IMR-90 (cell line): ENCODE measurements around the gene ABCF3. TPM values are rescaled to one million over a fixed set of nuclear protein-coding genes. Genes with fewer than 3 reads are reported as not detected.

ENCODE experiments used
- ATAC-seq: fragments of 200-7000 bp; cut with Tn5 transposase; 2 replicates; pipeline ENCODE4 v1.9.1; 2020; ENCODE audit warnings: low read depth, mild to moderate bottlenecking, moderate library complexity
- BruUV-seq: library from RNA; stranded (reverse); fragments of 400-500 nt; replicated peaks from 2 replicates; lab custom pipeline; 2021; lab: Mats Ljungman, UMichigan
- CTCF ChIA-PET: fragments of 300-600 bp; formaldehyde crosslinking; extraction: SDS; loops from one replicate; lab custom pipeline; 2021; ENCODE audit warnings: antibody characterized with exemption; lab: Yijun Ruan, JAX
- POLR2A ChIA-PET: fragments of 300-600 bp; sonication (Branson Sonifier 250); formaldehyde crosslinking; loops from one replicate; lab custom pipeline; 2022; ENCODE audit warnings: antibody characterized with exemption; ENCODE audit not compliant: unreplicated experiment; lab: Charles Lee
- DNase-seq: peaks from one replicate; pipeline ENCODE4 v3.0.0; 2013
- H2AFZ ChIP-seq: replicated peaks from 2 replicates; pipeline ENCODE3; 2013; ENCODE audit warnings: low read length, mild to moderate bottlenecking; ENCODE audit not compliant: poor library complexity
- H2AK5ac ChIP-seq: 2 replicates; pipeline ENCODE4 v1.6.1; 2013; ENCODE audit warnings: low read depth, low read length, inconsistent platforms
- H2AK9ac ChIP-seq: replicated peaks from 2 replicates; pipeline ENCODE3; 2013; ENCODE audit warnings: mild to moderate bottlenecking, low read depth, low read length, moderate library complexity; ENCODE audit not compliant: poor library complexity
- H2BK120ac ChIP-seq: 2 replicates; pipeline ENCODE4 v1.6.1; 2013; ENCODE audit warnings: low read depth, low read length, inconsistent platforms
- H2BK15ac ChIP-seq: 3 replicates; pipeline ENCODE4 v1.6.1; 2013; ENCODE audit warnings: low read depth, low read length, inconsistent platforms
- H2BK20ac ChIP-seq: 2 replicates; pipeline ENCODE4 v1.6.1; 2013; ENCODE audit warnings: low read depth, mild to moderate bottlenecking, inconsistent platforms, low read length, moderate library complexity
- H2BK5ac ChIP-seq: 2 replicates; pipeline ENCODE4 v1.6.1; 2013; ENCODE audit warnings: mild to moderate bottlenecking, low read depth, low read length, inconsistent platforms; ENCODE audit not compliant: poor library complexity, severe bottlenecking
- H3K14ac ChIP-seq: replicated peaks from 2 replicates; pipeline ENCODE4 v1.6.1; 2013; ENCODE audit warnings: low read depth, low read length, inconsistent platforms
- H3K18ac ChIP-seq: 2 replicates; pipeline ENCODE4 v1.6.1; 2013; ENCODE audit warnings: low read depth, low read length, control low read depth
- H3K23ac ChIP-seq: 2 replicates; pipeline ENCODE4 v1.6.1; 2013; ENCODE audit warnings: low read depth, low read length, inconsistent platforms
- H3K27ac ChIP-seq: 2 replicates; pipeline ENCODE4 v1.5.1; 2013; ENCODE audit warnings: mild to moderate bottlenecking, control low read depth, low read length; ENCODE audit not compliant: insufficient read depth
- H3K27me3 ChIP-seq: 2 replicates; pipeline ENCODE4 v1.6.1; 2013; ENCODE audit warnings: low read length; ENCODE audit not compliant: control insufficient read depth, insufficient read depth
- H3K36me3 ChIP-seq: 2 replicates; pipeline ENCODE4 v1.6.1; 2013; ENCODE audit warnings: low read length, mixed read lengths; ENCODE audit not compliant: control insufficient read depth, insufficient read depth
- H3K4ac ChIP-seq: 2 replicates; pipeline ENCODE4 v1.6.1; 2013; ENCODE audit warnings: low read depth, low read length, inconsistent platforms
- H3K4me1 ChIP-seq: 2 replicates; pipeline ENCODE4 v1.6.1; 2013; ENCODE audit warnings: low read length, mixed read lengths; ENCODE audit not compliant: control insufficient read depth, insufficient read depth
- H3K4me2 ChIP-seq: 2 replicates; pipeline ENCODE4 v1.6.1; 2013; ENCODE audit warnings: low read depth, mild to moderate bottlenecking, control low read depth, low read length, moderate library complexity
- H3K4me3 ChIP-seq: 2 replicates; pipeline ENCODE4 v1.5.1; 2013; ENCODE audit warnings: low read depth, mild to moderate bottlenecking, control low read depth, low read length, moderate library complexity; ENCODE audit not compliant: insufficient read depth
- H3K56ac ChIP-seq: 2 replicates; pipeline ENCODE4 v1.6.1; 2013; ENCODE audit warnings: low read length, inconsistent platforms; ENCODE audit not compliant: insufficient read depth; ENCODE audit errors: extremely low read depth
- H3K79me1 ChIP-seq, 2 experiments: 2 replicates each; pipeline ENCODE4 v1.6.1; 2013; ENCODE audit warnings: low read length in 2 of 2, inconsistent platforms in 1 of 2, low read depth in 1 of 2
- H3K9ac ChIP-seq: 2 replicates; pipeline ENCODE4 v1.6.1; 2013; ENCODE audit warnings: low read depth, low read length, control low read depth
- H3K9me1 ChIP-seq: 2 replicates; pipeline ENCODE4 v1.6.1; 2013; ENCODE audit warnings: low read length, inconsistent platforms; ENCODE audit not compliant: insufficient read depth
- H3K9me3 ChIP-seq: 2 replicates; pipeline ENCODE4 v1.6.1; 2013; ENCODE audit warnings: low read length; ENCODE audit not compliant: control insufficient read depth, insufficient read depth
- H4K20me1 ChIP-seq: 2 replicates; pipeline ENCODE4 v1.6.1; 2013; ENCODE audit warnings: low read length, inconsistent platforms; ENCODE audit not compliant: insufficient read depth
- H4K5ac ChIP-seq: 2 replicates; pipeline ENCODE4 v1.6.1; 2013; ENCODE audit warnings: mild to moderate bottlenecking, low read depth, low read length, control low read depth
- H4K8ac ChIP-seq, 2 experiments: 2 replicates each; pipeline ENCODE4 v1.6.1; 2013; ENCODE audit warnings: low read depth in 2 of 2, low read length in 2 of 2, control low read depth in 1 of 2, inconsistent platforms in 1 of 2
- H4K91ac ChIP-seq: 2 replicates; pipeline ENCODE4 v1.6.1; 2013; ENCODE audit warnings: low read depth, low read length, inconsistent platforms; ENCODE audit not compliant: insufficient read depth
- BHLHE40 ChIP-seq: fragments of 150-350 bp; IDR thresholded peaks from 2 replicates; pipeline ENCODE4 v1.6.1; 2016; ENCODE audit warnings: mild to moderate bottlenecking, low read depth, low read length
- CEBPB ChIP-seq: IDR thresholded peaks from 2 replicates; pipeline ENCODE4 v1.6.1; 2012; ENCODE audit warnings: low read depth, low read length, improper control_type of control experiment
- CHD1 ChIP-seq: IDR thresholded peaks from 2 replicates; pipeline ENCODE4 v1.6.1; 2012; ENCODE audit warnings: low read depth, low read length, improper control_type of control experiment
- MAFK ChIP-seq: IDR thresholded peaks from 2 replicates; pipeline ENCODE4 v1.6.1; 2012; ENCODE audit warnings: low read depth, low read length, improper control_type of control experiment
- MAZ ChIP-seq: IDR thresholded peaks from 2 replicates; pipeline ENCODE4 v1.6.1; 2012; ENCODE audit warnings: low read depth, mild to moderate bottlenecking, low read length, improper control_type of control experiment, moderate library complexity, borderline replicate concordance
- WGBS, 2 experiments: methylation state at CpG; one replicate each; pipeline versions ENCODE4 v1.1.5 to v1.1.7; 2013; ENCODE audit warnings: missing lambda C conversion rate in 2 of 2; ENCODE audit not compliant: insufficient read length in 1 of 2; ENCODE audit errors: extremely low coverage in 2 of 2; 5-methylcytosine and 5-hydroxymethylcytosine counted together
- dilution Hi-C: fragments of 300-500 bp; cut with HindIII; formaldehyde crosslinking; loops from one replicate; pipeline ENCODE4 v1.14.3; 2018; ENCODE audit warnings: low sequenced_read_pairs; ENCODE audit not compliant: unreplicated experiment
- in situ Hi-C: fragments of 300-500 bp; cut with MboI; formaldehyde crosslinking; loops from 3 replicates; pipeline ENCODE4 v1.14.3; 2019; ENCODE audit warnings: low sequenced_read_pairs, inconsistent platforms, mixed read lengths
- intact Hi-C: fragments of 100-400 bp; cut with micrococcal nuclease; formaldehyde crosslinking; loops from 2 replicates; pipeline ENCODE4 v1.10.0; 2022
- polyA plus RNA-seq, 3 experiments: library from polyadenylated mRNA; depleted of rRNA; stranded (reverse); fragments of >200 nt; gene quantifications; 2 replicates each; pipeline ENCODE4 v1.2.3, GENCODE V29; 2012; ENCODE audit warnings: low replicate concordance in 1 of 3
- total RNA-seq: library from RNA; depleted of rRNA; stranded (reverse); fragments of >200 nt; gene quantifications from 2 replicates; pipeline ENCODE4 v1.2.3, GENCODE V29; 2012

Gene ABCF3
- total and polyA plus RNA-seq, 2 of the 4 experiments (the other 2 are of a cell fraction), result 36.9 to 59.2 TPM

DNA sequence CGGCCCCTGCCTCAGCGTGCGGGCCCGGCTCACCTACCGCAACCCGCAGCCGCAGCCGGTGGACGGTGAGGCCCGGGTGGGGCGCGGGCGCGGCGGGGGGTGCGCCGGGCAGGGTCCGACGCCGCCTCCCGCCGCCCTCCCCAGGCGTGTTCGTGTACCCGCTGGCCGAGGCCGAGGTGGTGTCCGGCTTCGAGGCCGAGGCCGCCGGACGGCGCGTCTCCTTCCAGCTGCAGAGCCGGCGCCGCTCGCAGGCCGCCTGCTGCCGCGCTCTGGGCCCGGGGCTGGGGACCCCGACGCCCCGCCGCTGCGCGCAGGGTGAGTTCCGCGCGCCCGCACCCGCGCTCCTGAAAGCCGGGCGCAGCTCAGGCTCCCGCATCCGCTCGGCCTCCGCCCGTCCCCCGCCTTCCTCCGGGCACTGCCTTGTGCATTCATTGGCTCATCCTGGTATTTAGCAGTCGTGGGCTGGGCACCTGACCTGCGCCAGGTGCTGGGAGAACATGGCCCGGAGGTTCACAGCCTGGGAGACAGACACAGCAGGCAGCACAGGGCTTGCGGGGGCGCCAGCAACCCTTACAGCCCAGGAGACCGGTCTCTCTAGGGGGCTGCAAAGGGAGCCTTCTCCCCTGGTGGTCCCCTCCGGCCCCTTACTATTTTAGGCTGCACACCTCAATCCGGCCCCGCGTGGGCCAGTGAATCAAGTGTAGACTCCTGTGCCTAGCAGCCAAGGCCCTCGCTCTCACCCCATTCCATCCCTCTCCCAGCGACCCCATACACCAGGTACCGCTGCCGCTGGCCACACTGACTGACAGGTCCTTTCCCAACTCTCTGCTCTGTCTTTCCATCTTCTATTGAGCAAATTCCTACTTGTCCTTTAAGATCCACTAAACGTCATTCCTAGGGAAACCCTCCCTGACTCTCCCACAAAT is 44.9 kb downstream of the ABCF3 start (continued):
- TF ChIP-seq MAFK, result no peak

DNA sequence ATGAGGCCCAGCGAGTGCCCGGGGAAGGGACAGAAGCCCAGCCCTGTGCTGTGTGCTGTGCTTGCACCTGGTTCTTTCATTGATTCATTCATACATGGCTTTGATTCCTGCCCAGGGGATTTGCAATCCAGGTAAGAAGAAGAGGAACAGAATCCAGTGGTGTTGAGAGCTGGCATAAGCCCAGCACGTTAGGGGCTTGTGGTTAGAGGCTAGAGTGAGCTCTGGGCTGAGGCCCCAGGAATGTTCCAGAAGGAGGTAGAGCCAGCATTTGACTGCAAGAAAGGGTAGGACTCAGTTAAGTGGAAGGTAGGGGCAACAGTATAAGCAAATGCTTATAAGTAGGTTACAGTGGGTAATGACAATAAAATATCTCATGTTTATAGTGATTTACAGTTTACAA is 45.7 kb downstream of the ABCF3 start:
- POLR2A ChIA-PET, result no interaction called here
- DNase-seq, result no peak

More for the DNA sequence above, 45.7 kb downstream of the ABCF3 start:
- no peak overlapping the region for H3K4me3 ChIP-seq
- no peak overlapping the region for H4K91ac ChIP-seq
- no peak overlapping the region for H4K8ac ChIP-seq
- no TSS peak for BruUV-seq
- no peak overlapping the region for H4K5ac ChIP-seq
- no peak overlapping the region for H3K4ac ChIP-seq
- H3K9ac ChIP-seq, result no peak overlapping the region
- no peak overlapping the region for H2BK20ac ChIP-seq
- no peak for ATAC-seq
- H3K27me3 ChIP-seq, result peaks cover 66% of the 10 kb centered on the region
- H3K27ac ChIP-seq, result no peak overlapping the region
- H3K9me3 ChIP-seq, result no peaks in the 10 kb centered on the region
- H3K4me2 ChIP-seq, result no peak overlapping the region
- in situ Hi-C loops, result no loop called here
- H3K56ac ChIP-seq, result no peak overlapping the region
- H3K14ac ChIP-seq, result no peak overlapping the region
- no peak overlapping the region for H2AK5ac ChIP-seq
- H3K79me1 ChIP-seq, result no peaks in the 10 kb centered on the region
- H3K9me1 ChIP-seq, result 0 out of 2 replicates have a peak, but pooled peaks cover 3% of the 10 kb centered on the region
- no peak overlapping the region for H2AFZ ChIP-seq
- no peak overlapping the region for H2BK15ac ChIP-seq
- H3K18ac ChIP-seq, result no peak overlapping the region
- CTCF ChIA-PET, result interaction anchor here (1.4 kb wide), 1 partner anchor 18 kb away, joined by 4 read pairs; the partner anchor contains the start of gene EEF1AKMT4
- dilution Hi-C loops, result no loop called here
- TF ChIP-seq MAZ, result no peak
- no peak for TF ChIP-seq BHLHE40
- TF ChIP-seq CHD1, result no peak
- no peak for TF ChIP-seq CEBPB
- H2BK120ac ChIP-seq, result no peak overlapping the region
- no peaks in the 10 kb centered on the region; the same call in 1 of the 2 replicates for H4K20me1 ChIP-seq
- H3K4me1 ChIP-seq, result no peaks in the 10 kb centered on the region; the same call in 1 of the 2 replicates
- H2BK5ac ChIP-seq, result no peak overlapping the region
- no peak overlapping the region for H2AK9ac ChIP-seq
- 14% methylated on average over 1 of the region's 3 CpGs; no CpG with 5 or more reads in 1 of the 2 experiments for WGBS, 2 experiments
- intact Hi-C loops, result no loop called here
- H3K23ac ChIP-seq, result no peak overlapping the region
- no peaks in the 10 kb centered on the region for H3K36me3 ChIP-seq
